ENCODE data around the gene VPS11.
"Not testable (repeated sequence)": the region's sequence is repeated elsewhere in the genome, so short reads cannot be mapped to it uniquely, and the experiment has no call there.

The VPS11 gene

DNA sequence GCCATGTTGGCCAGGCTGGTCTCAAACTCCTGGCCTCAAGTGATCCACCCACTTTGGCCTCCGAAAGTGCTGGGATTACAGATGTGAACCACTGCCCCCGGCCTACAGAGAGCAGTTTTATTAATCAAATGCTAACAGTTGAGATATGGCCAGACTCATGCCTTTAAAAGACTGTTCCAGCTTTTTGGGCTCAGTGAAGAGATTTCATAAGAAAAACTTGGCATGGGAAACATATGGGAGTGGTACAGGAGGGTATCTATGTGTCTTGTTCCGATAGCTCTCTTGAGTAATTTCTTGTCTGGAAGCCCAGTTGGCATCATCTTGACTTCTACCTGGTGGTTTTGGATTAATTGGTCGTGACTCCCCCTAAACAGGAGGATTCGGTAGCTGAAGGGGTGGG lies 28.7 kb upstream of the VPS11 start:
- TF ChIP-seq, protein P1, sequence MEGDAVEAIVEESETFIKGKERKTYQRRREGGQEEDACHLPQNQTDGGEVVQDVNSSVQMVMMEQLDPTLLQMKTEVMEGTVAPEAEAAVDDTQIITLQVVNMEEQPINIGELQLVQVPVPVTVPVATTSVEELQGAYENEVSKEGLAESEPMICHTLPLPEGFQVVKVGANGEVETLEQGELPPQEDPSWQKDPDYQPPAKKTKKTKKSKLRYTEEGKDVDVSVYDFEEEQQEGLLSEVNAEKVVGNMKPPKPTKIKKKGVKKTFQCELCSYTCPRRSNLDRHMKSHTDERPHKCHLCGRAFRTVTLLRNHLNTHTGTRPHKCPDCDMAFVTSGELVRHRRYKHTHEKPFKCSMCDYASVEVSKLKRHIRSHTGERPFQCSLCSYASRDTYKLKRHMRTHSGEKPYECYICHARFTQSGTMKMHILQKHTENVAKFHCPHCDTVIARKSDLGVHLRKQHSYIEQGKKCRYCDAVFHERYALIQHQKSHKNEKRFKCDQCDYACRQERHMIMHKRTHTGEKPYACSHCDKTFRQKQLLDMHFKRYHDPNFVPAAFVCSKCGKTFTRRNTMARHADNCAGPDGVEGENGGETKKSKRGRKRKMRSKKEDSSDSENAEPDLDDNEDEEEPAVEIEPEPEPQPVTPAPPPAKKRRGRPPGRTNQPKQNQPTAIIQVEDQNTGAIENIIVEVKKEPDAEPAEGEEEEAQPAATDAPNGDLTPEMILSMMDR (IDR thresholded peaks at IDR 0.05; ENCODE audit: insufficient read depth, missing control alignments): no peak
- FAIRE-seq (no peak), DNase-seq (ENCODE audit: insufficient read length, low spot score) (no peak)

DNA sequence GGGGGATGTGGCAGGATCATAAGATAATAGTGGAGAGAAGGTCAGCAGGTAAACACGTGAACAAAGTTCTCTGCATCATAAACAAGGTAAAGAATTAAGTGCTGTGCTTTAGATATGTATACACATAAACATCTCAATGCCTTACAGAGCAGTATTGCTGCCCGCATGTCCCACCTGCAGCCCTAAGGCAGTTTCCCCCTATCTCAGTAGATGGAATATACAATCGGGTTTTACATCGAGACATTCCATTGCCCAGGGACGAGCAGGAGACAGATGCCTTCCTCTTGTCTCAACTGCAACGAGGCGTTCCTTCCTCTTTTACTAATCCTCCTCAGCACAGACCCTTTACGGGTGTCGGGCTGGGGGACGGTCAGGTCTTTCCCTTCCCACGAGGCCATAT lies 28.1 kb upstream of the VPS11 start:
- not testable (repeated sequence) for FAIRE-seq; DNase-seq (ENCODE audit: insufficient read length, low spot score)

DNA sequence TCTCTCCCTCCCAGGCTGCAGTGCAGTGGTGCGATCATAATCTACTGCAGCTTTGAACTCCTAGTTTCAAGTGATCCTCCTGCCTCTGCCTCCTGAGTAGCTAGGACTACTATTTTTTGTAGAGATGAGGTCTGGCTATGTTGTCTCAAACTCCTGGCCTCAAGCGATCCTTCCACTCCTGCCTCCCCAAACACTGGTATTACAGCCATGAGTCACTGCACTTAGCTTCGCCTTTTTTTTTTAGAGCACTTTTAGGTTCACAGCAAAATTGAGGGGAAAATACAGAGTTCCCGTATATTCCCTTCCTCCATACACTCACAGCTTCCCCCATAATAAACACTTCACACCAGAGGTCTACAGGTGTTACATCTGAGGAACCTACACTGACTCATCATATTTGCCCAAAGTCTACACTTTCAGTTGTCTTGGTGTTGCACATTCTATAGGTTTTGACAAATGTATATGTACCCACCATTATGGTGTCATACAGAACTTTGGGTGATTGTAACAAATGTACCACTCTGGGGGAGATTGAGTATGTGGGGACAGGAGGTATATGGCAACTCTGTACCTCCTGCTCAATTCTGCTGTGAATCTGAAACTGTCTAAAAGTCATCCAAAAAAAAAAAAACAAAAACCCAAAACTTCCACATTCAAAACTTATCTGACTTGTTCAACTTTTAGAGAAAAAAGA lies 25.6 kb upstream of the VPS11 start:
- no peak for DNase-seq (ENCODE audit: insufficient read length, low spot score)
- TF ChIP-seq, protein P1 (IDR thresholded peaks at IDR 0.05; ENCODE audit: insufficient read depth, missing control alignments): no peak
- FAIRE-seq: no peak

DNA sequence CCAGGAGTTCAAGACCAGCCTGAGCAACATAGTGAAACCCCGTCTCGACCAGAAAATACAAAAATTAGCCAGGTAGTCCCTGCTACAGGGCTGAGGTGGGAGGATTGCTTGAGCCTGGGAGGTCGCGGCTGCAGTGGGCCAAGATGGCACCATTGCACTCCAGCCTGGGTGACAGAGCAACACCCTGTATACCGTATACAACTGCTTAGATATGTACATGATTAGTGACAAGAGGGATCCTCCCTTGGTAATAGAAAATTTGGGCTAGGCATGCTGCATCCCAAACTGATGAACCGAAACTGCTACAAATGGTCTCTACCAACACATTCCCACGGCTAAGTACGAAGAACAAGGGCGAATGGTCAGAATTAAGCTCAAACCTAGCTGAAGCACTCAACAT lies 24.7 kb upstream of the VPS11 start:
- FAIRE-seq: no peak
- TF ChIP-seq, protein P1 (IDR thresholded peaks at IDR 0.05; ENCODE audit: insufficient read depth, missing control alignments): no peak
- DNase-seq (ENCODE audit: insufficient read length, low spot score): no peak

DNA sequence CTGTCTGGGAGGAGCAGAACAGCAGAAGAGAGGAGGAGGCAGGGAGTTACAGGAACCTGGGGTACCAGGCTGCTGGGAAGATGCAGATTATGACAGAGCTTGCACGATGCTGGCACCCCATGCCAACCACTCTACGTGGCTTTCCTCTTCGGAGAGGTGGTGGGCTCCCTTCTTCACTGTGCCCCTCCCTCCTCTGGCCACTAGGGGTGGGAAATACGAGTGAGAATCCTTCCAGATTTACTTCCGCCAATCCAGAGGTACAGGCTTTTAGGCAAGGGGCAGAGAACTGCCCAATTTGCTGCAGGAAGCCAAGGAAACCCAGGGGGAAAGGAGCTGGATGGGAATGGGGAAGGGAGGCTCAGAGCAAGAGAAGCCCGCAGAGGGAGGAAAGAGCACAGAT lies 22.9 kb upstream of the VPS11 start:
- no peak for FAIRE-seq
- no peak for DNase-seq (ENCODE audit: insufficient read length, low spot score)
- TF ChIP-seq, protein P1 (IDR thresholded peaks at IDR 0.05; ENCODE audit: insufficient read depth, missing control alignments): peak; percentile 1

DNA sequence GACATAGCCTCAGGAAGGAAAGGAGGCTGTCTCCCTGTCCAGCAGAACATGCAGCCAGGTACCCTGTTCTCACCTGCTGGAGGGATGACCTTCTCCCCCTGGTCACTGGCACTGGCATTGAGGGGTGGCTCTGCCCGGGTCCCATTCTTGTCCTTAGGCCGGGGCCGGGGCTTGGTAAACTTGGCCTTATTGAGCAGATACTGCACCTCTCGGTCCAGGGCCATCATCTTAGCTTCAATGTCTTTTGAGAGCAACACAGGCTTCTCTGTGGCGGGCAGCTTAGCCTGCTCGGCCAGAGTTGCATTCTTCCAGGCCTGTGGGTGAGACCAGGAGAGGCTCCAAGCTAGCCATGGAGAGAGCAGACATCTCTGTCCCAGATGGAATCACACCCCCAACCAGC lies 21.1 kb upstream of the VPS11 start:
- FAIRE-seq (no peak), DNase-seq (ENCODE audit: insufficient read length, low spot score) (no peak)
- TF ChIP-seq, protein P1 (IDR thresholded peaks at IDR 0.05; ENCODE audit: insufficient read depth, missing control alignments): no peak

DNA sequence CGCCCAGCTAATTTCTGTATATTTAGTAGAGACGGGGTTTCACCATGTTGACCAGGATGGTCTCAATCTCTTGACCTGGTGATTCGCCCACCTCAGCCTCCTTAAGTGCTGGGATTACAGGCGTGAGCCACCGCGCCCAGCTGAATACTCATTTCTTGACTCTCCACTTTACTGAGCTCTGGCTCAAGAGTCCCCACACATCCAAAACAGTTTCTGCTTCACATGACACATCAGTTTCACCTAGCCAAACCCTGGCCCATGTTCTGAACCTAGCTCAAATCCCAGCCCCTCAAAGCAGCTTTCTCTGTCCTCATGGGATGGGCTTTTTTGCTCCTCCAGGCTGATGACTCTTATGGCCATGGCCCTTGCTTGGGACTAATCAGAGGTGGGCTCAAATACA lies 20.4 kb upstream of the VPS11 start:
- DNase-seq (ENCODE audit: insufficient read length, low spot score) (no peak), FAIRE-seq (no peak)
- TF ChIP-seq, protein P1 (IDR thresholded peaks at IDR 0.05; ENCODE audit: insufficient read depth, missing control alignments): no peak

DNA sequence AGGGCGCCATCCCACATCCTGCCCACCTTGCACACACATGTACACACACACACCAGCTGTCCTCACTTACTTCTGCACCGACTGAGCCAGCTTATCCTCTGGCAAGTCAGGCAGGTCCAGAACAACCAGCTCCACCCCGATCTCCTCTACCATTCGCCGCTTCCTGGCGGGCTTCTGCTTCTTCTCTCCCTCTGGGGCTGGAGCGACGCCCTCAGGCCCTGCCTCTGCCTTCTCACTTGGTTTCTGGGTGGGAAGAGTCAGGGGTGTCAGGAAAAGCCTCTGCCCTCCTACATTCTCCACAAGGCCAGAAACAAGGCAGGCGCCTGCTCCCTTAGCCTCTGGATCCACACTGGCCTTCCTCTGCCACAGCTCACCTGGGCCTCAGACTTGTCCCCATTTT lies 19.0 kb upstream of the VPS11 start:
- FAIRE-seq: no peak
- no peak for DNase-seq (ENCODE audit: insufficient read length, low spot score)

More for the DNA sequence above, 19.0 kb upstream of the VPS11 start:
- TF ChIP-seq, protein P1 (IDR thresholded peaks at IDR 0.05; ENCODE audit: insufficient read depth, missing control alignments): no peak
